K562 (cell line): ENCODE data around the gene HOXC10. TPM values are rescaled to one million over a fixed set of nuclear protein-coding genes. Genes with fewer than 3 reads are reported as not detected.

Source experiments
- ATF7 ChIP-seq: fragments of 450-650 bp; IDR thresholded peaks from 2 replicates; pipeline ENCODE4 v1.7.1; 2014; ENCODE audit warnings: mild to moderate bottlenecking, moderate library complexity
- CBX3 ChIP-seq, 2 experiments: IDR thresholded peaks; 1 replicate in 1 of 2; 2 replicates in 1 of 2; pipeline ENCODE4 v1.6.1; 2012; ENCODE audit warnings: inconsistent platforms in 2 of 2, low read length in 2 of 2, borderline replicate concordance in 1 of 2, control low read depth in 1 of 2
- ESRRB ChIP-seq: fragments of 250-450 bp; sonication (Bioruptor Pico); IDR thresholded peaks from 2 replicates; pipeline ENCODE4 v1.5.0; 2020; ENCODE audit warnings: mild to moderate bottlenecking, moderate library complexity, borderline replicate concordance
- GMEB1 ChIP-seq: fragments of 250-450 bp; sonication (Bioruptor Pico); IDR thresholded peaks from 2 replicates; pipeline ENCODE4 v1.4.0; 2020; ENCODE audit warnings: mild to moderate bottlenecking
- HBP1 ChIP-seq: fragments of 450-650 bp; formaldehyde crosslinking; IDR thresholded peaks from 2 replicates; pipeline ENCODE4 v1.4.0; 2022; ENCODE audit warnings: missing genetic modification characterization
- HMGXB4 ChIP-seq: sonication (generic); formaldehyde crosslinking; IDR thresholded peaks from 2 replicates; pipeline ENCODE4 v1.8.1; 2023; ENCODE audit warnings: mild to moderate bottlenecking, missing genetic modification reagents
- HOXB6 ChIP-seq: fragments of 250-450 bp; sonication (Bioruptor Pico); IDR thresholded peaks from 2 replicates; pipeline ENCODE4 v1.5.1; 2022; ENCODE audit warnings: mild to moderate bottlenecking, borderline replicate concordance
- MCM7 ChIP-seq, 2 experiments: fragments of 450-650 bp; IDR thresholded peaks; 2 replicates each; pipeline ENCODE4 v1.6.1; 2016 to 2018
- PCBP1 ChIP-seq: fragments of 200-400 bp; formaldehyde crosslinking; IDR thresholded peaks from 2 replicates; pipeline ENCODE4 v1.6.1; 2018; ENCODE audit warnings: mild to moderate bottlenecking, low read depth, low read length; ENCODE audit not compliant: poor library complexity, severe bottlenecking
- PHB2 ChIP-seq: fragments of 450-650 bp; IDR thresholded peaks from 2 replicates; pipeline ENCODE4 v1.6.1; 2017; ENCODE audit warnings: low read depth
- RBM15 ChIP-seq: fragments of 200-400 bp; formaldehyde crosslinking; IDR thresholded peaks from 2 replicates; pipeline ENCODE4 v1.6.1; 2018; ENCODE audit warnings: mild to moderate bottlenecking, low read length, moderate library complexity; ENCODE audit not compliant: insufficient read depth
- RNF219 ChIP-seq: fragments of 250-450 bp; sonication (Bioruptor Pico); IDR thresholded peaks from 2 replicates; pipeline ENCODE4 v1.5.0; 2022; ENCODE audit warnings: mild to moderate bottlenecking
- SMAD1 ChIP-seq: fragments of 150-350 bp; IDR thresholded peaks from 2 replicates; pipeline ENCODE4 v1.6.1; 2014; ENCODE audit warnings: low read length, low read depth; ENCODE audit not compliant: partially characterized antibody
- SMARCE1 ChIP-seq: fragments of 450-650 bp; IDR thresholded peaks from 2 replicates; pipeline ENCODE4 v1.7.1; 2016; ENCODE audit warnings: mild to moderate bottlenecking
- TAL1 ChIP-seq: fragments of 450-650 bp; IDR thresholded peaks from 2 replicates; pipeline ENCODE4 v1.6.1; 2016; ENCODE audit warnings: mild to moderate bottlenecking
- TCF3 ChIP-seq: sonication (generic); formaldehyde crosslinking; IDR thresholded peaks from 2 replicates; pipeline ENCODE4 v1.4.0; 2020; ENCODE audit warnings: mild to moderate bottlenecking, missing genetic modification reagents
- ZNF134 ChIP-seq: fragments of 250-450 bp; sonication (Bioruptor Pico); conservative IDR thresholded peaks from 2 replicates; pipeline ENCODE4 v1.4.0; 2020
- ZNF143 ChIP-seq: sonication (generic); formaldehyde crosslinking; IDR thresholded peaks from 2 replicates; pipeline ENCODE4 v1.9.0; 2022; ENCODE audit warnings: mild to moderate bottlenecking, missing genetic modification reagents
- polyA plus RNA-seq, 8 experiments: library from polyadenylated mRNA; depleted of rRNA in 4 of 8; stranded (reverse) in 5 of 8; unstranded in 3 of 8; fragments of >200 nt; fragmentation: Nextera tagmentation in 2 of 8; fragmentation: Illumina TruSeq in 1 of 8; extraction: Ambion mirVana in 2 of 8; extraction: Trizol in 1 of 8; gene quantifications; 2 replicates each; pipeline versions ENCODE4 v1.2.1 to v1.2.3, GENCODE V29; 2011 to 2014; ENCODE audit warnings: inconsistent platforms in 1 of 8, missing spikeins in 1 of 8
- total RNA-seq, 7 experiments: library from RNA; depleted of rRNA in 6 of 7; stranded (reverse); fragments of >200 nt in 6 of 7; fragmentation: Illumina TruSeq in 2 of 7; extraction: Trizol in 2 of 7; gene quantifications; 2 replicates each; pipeline versions ENCODE4 v1.2.1 to v1.2.3, GENCODE V29; 2011 to 2021; ENCODE audit warnings: low replicate concordance in 1 of 7
- TF ChIP-seq, protein P1 (sequence below): fragments of 450-650 bp; IDR thresholded peaks from one replicate; pipeline ENCODE4 v1.6.1; 2018; ENCODE audit warnings: mild to moderate bottlenecking, moderate library complexity; ENCODE audit not compliant: partially characterized antibody

Gene HOXC10
- total and polyA plus RNA-seq, 9 of the 15 experiments (the other 6 are each of a cell fraction or from before 2014, with no cell fraction given), result 0.13 to 0.77 (median 0.35) TPM; not detected in 2

DNA sequence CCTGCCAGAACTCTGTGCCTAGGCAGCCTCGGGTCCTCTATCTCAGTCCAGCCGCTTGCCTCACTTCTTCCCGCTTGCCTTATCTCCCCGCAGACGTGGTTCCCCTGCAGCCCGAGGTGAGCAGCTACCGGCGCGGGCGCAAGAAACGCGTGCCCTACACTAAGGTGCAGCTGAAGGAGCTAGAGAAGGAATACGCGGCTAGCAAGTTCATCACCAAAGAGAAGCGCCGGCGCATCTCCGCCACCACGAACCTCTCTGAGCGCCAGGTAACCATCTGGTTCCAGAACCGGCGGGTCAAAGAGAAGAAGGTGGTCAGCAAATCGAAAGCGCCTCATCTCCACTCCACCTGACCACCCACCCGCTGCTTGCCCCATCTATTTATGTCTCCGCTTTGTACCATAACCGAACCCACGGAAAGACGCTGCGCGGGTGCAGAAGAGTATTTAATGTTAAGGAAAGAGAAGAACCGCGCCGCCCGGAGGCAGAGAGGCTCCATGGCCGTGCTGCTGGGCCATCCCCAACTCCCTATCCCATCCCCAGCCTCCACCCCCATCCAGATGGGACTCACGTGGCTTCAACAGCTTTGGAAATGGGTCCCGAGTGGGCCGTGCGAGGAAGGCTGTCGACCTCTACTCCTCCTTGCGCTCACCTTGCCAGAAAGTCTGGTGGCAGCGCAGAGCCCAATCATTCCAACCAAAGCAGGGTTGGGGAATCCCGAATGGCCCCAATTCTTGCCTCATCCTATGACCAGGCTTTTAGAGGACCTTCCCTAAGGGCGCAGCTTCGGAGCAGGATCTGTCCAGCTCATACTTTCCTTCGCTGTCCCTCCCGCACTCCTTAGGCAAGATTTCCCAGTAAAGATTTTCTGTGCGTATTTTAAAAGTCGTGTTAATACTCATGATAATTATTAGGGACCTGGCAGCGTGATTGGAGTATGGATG is 39.8 kb upstream of the HOXC10 start (continued):
- no peak for TF ChIP-seq HMGXB4 (CRISPR knock-in tag)
- no peak for TF ChIP-seq HOXB6 (CRISPR knock-in tag)
- no peak for TF ChIP-seq PHB2
- peak; percentile 53; the same call in 1 of the 2 replicates for TF ChIP-seq TAL1
- no peak for TF ChIP-seq SMAD1
- TF ChIP-seq ESRRB (CRISPR knock-in tag), result no peak
- TF ChIP-seq PCBP1, result no peak
- no peak for TF ChIP-seq RNF219
- TF ChIP-seq ATF7, result no peak
- TF ChIP-seq ZNF143 (CRISPR knock-in tag), result no peak
- TF ChIP-seq MCM7 (IDR thresholded peaks at IDR 0.05), result no peak
- TF ChIP-seq ZNF134 (CRISPR knock-in tag), result no peak
- TF ChIP-seq RBM15, result no peak
- TF ChIP-seq GMEB1, result no peak
- no peak for TF ChIP-seq HBP1
- no peak for TF ChIP-seq CBX3 (IDR thresholded peaks at IDR 0.05; ENCODE audit: borderline replicate concordance in 1 of 2, low read length in 2 of 2)
- no peak for TF ChIP-seq SMARCE1
- TF ChIP-seq, protein P1, sequence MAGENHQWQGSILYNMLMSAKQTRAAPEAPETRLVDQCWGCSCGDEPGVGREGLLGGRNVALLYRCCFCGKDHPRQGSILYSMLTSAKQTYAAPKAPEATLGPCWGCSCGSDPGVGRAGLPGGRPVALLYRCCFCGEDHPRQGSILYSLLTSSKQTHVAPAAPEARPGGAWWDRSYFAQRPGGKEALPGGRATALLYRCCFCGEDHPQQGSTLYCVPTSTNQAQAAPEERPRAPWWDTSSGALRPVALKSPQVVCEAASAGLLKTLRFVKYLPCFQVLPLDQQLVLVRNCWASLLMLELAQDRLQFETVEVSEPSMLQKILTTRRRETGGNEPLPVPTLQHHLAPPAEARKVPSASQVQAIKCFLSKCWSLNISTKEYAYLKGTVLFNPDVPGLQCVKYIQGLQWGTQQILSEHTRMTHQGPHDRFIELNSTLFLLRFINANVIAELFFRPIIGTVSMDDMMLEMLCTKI, result no peak
- TF ChIP-seq TCF3 (CRISPR knock-in tag), result peak; percentile 62
